GM12878 (cell line): ENCODE results near the gene TMEM151A. TPM values are rescaled to one million over a fixed set of nuclear protein-coding genes. Genes with fewer than 3 reads are reported as not detected.

Experiments used
- CBFB ChIP-seq: IDR thresholded peaks from 2 replicates; pipeline ENCODE4 v1.6.1; 2016; ENCODE audit warnings: antibody characterized with exemption, low read depth
- CREM ChIP-seq: IDR thresholded peaks from 2 replicates; pipeline ENCODE4 v1.6.1; 2014; ENCODE audit warnings: antibody characterized with exemption, low read depth
- GABPA ChIP-seq: IDR thresholded peaks from 2 replicates; pipeline ENCODE4 v1.6.1; 2014; ENCODE audit warnings: antibody characterized with exemption, low read depth, mild to moderate bottlenecking, inconsistent platforms
- HDAC6 ChIP-seq: fragments of 200-600 bp; sonication (generic); IDR thresholded peaks from one replicate; pipeline ENCODE4 v1.8.0; 2017; ENCODE audit warnings: antibody characterized with exemption; ENCODE audit not compliant: unreplicated experiment
- IKZF2 ChIP-seq, 2 experiments: fragments of 450-650 bp; IDR thresholded peaks; 2 replicates each; pipeline ENCODE4 v1.6.1; 2017; ENCODE audit warnings: mild to moderate bottlenecking in 2 of 2, moderate library complexity in 2 of 2
- MXI1 ChIP-seq: fragments of 150-350 bp; IDR thresholded peaks from 2 replicates; pipeline ENCODE4 v1.6.1; 2011; ENCODE audit warnings: low read depth, mild to moderate bottlenecking, inconsistent platforms, low read length, improper control_type of control experiment
- NBN ChIP-seq: fragments of 450-650 bp; IDR thresholded peaks from 2 replicates; pipeline ENCODE4 v1.6.1; 2016
- SIN3A ChIP-seq: IDR thresholded peaks from 2 replicates; pipeline ENCODE4 v1.6.1; 2012; ENCODE audit warnings: low read depth, low read length, improper control_type of control experiment
- USF1 ChIP-seq: IDR thresholded peaks from 2 replicates; pipeline ENCODE4 v1.6.1; 2011; ENCODE audit warnings: borderline replicate concordance, low read depth, mild to moderate bottlenecking, moderate library complexity, mixed read lengths, low read length; ENCODE audit not compliant: insufficient read depth; ENCODE audit errors: extremely low read length
- polyA plus RNA-seq, 11 experiments: library from polyadenylated mRNA; depleted of rRNA in 4 of 11; unstranded in 6 of 11; stranded (reverse) in 5 of 11; fragments of >200 nt; fragmentation: Nextera tagmentation in 4 of 11; fragmentation: Illumina TruSeq in 1 of 11; extraction: Ambion mirVana in 4 of 11; extraction: Trizol in 1 of 11; gene quantifications; 1 replicate in 1 of 11; 2 replicates in 10 of 11; pipeline versions ENCODE4 v1.2.1 to v1.2.3, GENCODE V29; 2011 to 2016; ENCODE audit warnings: inconsistent platforms in 2 of 11, missing spikeins in 2 of 11, low read depth in 1 of 11
- total RNA-seq, 4 experiments: library from RNA; depleted of rRNA in 3 of 4; stranded (reverse); fragments of >200 nt in 3 of 4; fragmentation: Illumina TruSeq in 1 of 4; extraction: Trizol in 1 of 4; gene quantifications; 2 replicates each; pipeline versions ENCODE4 v1.2.1 to v1.2.3, GENCODE V29; 2013 to 2021
- TF ChIP-seq, protein P1 (sequence below): fragments of 450-650 bp; IDR thresholded peaks from 2 replicates; pipeline ENCODE4 v1.6.1; 2018; ENCODE audit warnings: mild to moderate bottlenecking, low read depth, moderate library complexity; ENCODE audit not compliant: partially characterized antibody

The TMEM151A gene
- total and polyA plus RNA-seq, 10 of the 15 experiments (the other 5 are each of a cell fraction or from before 2014, with no cell fraction given) = not detected

DNA sequence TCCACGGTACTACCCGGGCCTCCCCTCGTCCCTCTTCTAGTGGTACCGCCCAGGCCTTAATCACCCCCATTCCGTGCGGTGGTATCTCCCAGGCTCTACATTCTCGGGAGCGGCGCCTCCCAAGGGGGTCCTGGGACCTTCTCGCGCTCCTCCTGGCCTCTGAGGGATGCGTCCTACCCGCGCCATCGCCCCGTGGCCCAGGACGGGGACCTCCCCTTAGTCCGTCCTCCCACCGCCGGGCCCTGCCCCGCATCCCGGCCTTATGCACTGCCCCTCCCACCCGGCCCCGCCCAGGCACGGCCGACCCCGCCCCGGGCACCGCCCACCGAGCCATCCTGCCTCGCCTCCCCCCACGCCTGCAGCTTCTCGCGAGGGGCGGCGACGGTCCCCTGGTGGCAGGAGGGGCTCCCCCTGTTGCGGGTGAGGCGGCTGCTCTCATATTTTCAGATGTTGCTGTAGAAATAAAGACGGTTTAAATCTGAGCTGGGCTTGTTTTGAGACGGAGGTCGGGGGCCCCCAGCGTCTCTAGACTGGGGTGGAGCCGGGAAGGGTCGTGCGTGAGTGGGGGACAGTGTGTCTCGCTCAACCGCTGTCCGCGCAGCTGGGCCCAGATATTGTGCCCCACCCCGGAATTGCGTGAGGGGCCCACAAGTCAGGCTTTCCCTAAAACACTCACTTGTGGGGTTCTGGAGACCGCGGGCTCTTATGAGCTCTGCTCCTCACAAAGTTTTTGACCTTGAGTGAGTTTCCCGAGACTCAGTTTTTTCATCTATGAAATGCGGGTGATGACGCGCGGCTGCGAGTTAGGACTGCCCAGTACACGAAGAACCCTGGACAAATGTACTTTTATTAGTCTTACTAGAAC, 24.1 kb upstream of the TMEM151A start (continued):
- TF ChIP-seq CBFB (no peak; the same call in none of the 2 replicates), USF1 (no peak), HDAC6 (no peak), CREM (no peak), NBN (peak; percentile 63; the same call in 1 of the 2 replicates), MXI1 (no peak), IKZF2 (IDR thresholded peaks at IDR 0.05) (no peak), SIN3A (peak; percentile 45; the same call in 1 of the 2 replicates), GABPA (no peak)
- TF ChIP-seq, protein P1, sequence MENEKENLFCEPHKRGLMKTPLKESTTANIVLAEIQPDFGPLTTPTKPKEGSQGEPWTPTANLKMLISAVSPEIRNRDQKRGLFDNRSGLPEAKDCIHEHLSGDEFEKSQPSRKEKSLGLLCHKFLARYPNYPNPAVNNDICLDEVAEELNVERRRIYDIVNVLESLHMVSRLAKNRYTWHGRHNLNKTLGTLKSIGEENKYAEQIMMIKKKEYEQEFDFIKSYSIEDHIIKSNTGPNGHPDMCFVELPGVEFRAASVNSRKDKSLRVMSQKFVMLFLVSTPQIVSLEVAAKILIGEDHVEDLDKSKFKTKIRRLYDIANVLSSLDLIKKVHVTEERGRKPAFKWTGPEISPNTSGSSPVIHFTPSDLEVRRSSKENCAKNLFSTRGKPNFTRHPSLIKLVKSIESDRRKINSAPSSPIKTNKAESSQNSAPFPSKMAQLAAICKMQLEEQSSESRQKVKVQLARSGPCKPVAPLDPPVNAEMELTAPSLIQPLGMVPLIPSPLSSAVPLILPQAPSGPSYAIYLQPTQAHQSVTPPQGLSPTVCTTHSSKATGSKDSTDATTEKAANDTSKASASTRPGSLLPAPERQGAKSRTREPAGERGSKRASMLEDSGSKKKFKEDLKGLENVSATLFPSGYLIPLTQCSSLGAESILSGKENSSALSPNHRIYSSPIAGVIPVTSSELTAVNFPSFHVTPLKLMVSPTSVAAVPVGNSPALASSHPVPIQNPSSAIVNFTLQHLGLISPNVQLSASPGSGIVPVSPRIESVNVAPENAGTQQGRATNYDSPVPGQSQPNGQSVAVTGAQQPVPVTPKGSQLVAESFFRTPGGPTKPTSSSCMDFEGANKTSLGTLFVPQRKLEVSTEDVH = peak; percentile 25
